WI38 (cell line): ENCODE measurements around the gene CEP76.

Experiments
- H3K4me3 ChIP-seq: 2 replicates; pipeline ENCODE4 v1.5.1; 2011; ENCODE audit warnings: low read depth, mild to moderate bottlenecking, control low read depth, low read length
- TF ChIP-seq, protein P1 (sequence below): IDR thresholded peaks from 2 replicates; pipeline ENCODE4 v1.5.1; 2012; ENCODE audit warnings: low read depth, mild to moderate bottlenecking, control low read depth, low read length

The CEP76 gene

DNA sequence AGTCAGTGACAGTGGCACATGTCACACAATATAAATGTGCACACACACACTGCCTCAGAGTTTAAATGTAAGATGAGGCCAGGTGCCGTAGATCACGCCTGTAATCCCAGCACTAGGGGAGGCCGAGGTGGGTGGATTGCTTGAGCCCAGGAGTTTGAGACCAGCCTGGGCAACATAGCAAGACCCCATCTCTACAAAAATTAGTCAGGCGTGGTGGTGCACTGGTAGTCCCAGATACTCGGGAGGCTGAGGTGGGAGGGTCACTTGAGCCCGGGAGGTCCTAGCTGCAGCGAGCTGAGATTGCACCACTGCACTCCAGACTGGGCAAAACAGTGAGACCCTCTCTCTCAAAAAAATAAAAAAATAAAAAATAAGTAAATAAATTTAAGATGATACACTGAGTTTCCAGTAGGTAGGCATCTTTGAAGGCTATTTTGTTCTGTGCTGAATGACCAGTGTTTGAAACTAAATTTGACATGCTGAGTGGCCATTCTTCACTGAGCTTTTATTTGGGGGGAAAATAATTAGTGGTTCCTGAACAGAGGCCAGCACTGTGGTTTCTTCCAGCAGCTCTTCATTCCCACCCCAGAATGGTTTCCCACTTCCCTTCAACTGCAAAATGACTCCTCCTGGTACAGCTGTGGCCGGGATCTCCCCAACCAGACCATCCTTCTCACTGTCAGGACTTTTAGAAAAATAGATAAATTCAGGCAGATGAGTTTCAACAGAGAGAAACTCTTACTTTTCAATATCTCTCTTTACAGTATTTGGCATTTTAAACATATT is 45.2 kb upstream of the CEP76 start:
- TF ChIP-seq, protein P1, sequence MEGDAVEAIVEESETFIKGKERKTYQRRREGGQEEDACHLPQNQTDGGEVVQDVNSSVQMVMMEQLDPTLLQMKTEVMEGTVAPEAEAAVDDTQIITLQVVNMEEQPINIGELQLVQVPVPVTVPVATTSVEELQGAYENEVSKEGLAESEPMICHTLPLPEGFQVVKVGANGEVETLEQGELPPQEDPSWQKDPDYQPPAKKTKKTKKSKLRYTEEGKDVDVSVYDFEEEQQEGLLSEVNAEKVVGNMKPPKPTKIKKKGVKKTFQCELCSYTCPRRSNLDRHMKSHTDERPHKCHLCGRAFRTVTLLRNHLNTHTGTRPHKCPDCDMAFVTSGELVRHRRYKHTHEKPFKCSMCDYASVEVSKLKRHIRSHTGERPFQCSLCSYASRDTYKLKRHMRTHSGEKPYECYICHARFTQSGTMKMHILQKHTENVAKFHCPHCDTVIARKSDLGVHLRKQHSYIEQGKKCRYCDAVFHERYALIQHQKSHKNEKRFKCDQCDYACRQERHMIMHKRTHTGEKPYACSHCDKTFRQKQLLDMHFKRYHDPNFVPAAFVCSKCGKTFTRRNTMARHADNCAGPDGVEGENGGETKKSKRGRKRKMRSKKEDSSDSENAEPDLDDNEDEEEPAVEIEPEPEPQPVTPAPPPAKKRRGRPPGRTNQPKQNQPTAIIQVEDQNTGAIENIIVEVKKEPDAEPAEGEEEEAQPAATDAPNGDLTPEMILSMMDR, result no peak
- no peak overlapping the region for H3K4me3 ChIP-seq

DNA sequence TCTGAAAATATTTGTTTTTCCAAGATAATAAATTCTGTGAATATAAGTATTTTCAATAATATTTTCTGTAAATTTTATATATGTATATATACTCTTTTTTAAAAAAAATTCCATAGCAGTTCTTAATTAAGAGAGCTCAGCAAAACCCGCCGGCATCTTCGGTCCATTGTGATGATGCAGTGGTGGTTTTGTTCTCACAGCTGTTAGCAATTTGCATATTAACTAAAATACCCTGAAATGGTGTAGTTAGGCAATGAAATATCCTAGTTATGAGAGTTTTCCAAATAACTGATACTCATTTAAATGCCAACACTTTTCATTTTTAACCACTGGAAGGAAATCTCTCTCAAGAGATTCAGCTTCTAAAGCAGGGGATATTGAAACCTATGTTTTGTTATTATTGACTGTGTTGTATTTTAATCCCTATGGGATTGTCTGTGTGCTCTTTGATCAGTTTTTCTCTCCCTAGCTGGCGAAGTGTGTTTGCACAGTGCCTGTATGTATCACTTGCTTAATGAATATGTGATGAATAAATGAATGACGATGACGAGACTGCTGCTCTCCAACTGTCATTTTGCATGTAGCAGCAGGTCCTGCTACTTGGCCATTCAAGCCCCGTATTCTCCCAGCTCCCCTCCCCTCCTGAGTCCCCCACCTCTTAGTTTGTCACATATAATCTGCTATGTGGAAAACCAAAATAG is 42.7 kb upstream of the CEP76 start:
- no peak overlapping the region for H3K4me3 ChIP-seq
- TF ChIP-seq, protein P1, result no peak

DNA sequence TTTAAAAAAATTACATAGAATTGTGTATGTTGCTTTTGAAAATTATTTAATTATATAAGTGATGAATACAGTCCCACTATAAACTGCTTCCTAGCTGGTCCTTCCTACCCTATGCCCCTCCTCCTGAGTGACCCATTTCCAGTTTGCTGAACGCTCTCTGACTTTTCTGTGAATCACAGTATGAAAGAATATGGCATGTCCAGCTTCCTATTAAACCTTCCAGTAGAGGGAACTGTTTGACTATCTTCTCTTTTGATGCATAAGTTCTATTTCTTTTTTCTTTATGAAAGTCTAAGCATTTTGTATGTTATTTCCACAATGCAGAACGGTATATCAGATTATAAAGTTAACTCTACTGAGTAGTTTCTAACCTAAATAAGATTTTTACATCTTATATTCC is 41.6 kb upstream of the CEP76 start:
- H3K4me3 ChIP-seq, result no peak overlapping the region
- TF ChIP-seq, protein P1, result peak; percentile 26; the same call in 1 of the 2 replicates

DNA sequence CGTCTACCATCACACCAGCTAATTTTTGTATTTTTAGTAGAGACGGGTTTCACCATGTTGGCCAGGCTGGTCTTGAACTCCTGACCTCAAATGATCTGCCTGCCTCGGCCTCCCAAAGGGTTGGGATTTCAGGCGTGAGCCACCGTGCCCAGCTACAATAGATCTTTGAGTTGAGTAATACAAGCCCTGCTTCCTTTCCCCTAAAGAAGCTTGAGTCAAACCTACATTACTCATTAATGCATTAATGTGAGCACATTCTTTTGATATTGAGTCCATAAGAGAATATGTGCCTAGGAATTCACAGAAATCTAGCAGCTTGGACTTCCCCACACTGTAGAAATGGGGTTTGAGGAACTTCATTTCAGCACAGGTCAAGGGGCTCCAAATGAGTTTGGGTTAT is 39.9 kb upstream of the CEP76 start:
- no peak overlapping the region for H3K4me3 ChIP-seq
- TF ChIP-seq, protein P1, result no peak

DNA sequence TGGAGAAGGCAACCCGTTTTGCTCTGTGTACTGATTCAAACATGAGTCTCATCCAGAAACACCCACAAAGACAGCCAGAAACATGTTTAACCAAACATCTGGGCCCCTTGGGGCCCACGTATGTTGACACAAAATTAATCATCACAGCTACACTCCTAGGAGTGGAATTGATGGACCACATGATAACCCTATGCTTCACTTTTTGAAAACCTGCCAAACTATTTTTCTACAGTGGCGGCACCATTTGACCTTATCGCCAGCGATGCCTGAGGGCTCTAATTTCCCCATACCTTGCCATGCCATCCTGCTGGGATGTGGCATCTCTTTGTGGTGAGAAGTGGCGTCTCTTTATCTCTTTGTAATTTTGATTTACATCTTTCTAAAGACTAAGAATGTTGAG is 38.8 kb upstream of the CEP76 start:
- TF ChIP-seq, protein P1, result no peak
- H3K4me3 ChIP-seq, result no peak overlapping the region

DNA sequence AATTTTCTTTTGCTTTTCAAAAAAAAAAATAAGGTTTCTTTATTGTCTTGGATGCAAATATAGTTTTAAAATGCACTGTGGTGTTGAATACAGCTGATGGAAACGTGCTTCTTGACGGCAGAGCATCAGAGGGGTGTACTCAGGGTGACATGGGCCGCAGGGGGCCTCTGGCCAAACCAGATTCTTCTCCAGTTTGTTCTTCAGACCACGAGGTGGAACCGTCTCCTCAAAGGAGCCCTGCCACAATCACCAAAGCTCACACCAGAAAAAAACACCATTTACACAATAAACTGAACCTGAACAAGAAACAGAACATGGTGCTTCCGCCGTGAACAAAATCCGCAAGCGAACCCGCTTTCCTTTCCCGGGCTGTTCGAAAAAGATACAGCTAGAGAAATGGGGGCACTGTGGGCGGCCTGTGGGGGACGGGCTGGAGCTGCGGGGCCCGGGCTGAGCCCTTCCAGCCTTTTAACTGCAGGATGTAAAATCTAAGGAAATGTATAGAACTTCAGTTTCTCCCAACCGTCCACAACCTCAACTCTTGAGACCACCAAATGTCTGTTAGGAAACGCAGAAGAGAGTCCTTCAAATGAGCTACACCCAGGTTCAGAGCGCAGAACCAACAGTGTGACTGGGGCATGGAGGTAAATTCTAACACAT is 34.9 kb upstream of the CEP76 start:
- TF ChIP-seq, protein P1, result no peak
- no peak overlapping the region for H3K4me3 ChIP-seq
